Measurements from ENCODE around the gene HUNK.

HUNK gene

GRCh38 chr21:31964692-31965091 is 91.9 kb downstream of the HUNK start:
- no peak for DNase-seq

DNA sequence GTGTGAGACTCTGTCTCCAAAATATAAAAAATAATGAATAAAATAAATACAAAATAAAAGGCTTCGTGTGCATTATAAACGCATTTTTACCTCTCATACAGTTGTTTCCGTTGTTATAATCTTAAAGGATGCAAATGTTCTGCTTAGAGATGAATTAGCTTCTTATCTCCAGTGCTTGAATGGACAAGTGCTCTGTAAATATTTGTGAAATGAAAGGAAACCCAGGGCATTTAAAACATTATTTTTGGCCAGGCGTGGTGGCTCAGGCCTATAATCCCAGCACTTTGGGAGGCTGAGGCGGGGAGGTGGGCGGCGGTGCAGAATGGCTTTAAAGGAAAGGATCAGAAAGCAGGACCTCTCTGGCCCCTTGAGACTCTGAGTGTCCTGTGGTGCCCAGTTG is 94.5 kb downstream of the HUNK start:
- no peak for DNase-seq

- no peak for DNase-seq
These were observed 99.8 kb downstream of the HUNK start for GRCh38 chr21:31972622-31973021.

- DNase-seq, result no peak
These were observed 100.7 kb downstream of the HUNK start for GRCh38 chr21:31973402-31973944.

DNA sequence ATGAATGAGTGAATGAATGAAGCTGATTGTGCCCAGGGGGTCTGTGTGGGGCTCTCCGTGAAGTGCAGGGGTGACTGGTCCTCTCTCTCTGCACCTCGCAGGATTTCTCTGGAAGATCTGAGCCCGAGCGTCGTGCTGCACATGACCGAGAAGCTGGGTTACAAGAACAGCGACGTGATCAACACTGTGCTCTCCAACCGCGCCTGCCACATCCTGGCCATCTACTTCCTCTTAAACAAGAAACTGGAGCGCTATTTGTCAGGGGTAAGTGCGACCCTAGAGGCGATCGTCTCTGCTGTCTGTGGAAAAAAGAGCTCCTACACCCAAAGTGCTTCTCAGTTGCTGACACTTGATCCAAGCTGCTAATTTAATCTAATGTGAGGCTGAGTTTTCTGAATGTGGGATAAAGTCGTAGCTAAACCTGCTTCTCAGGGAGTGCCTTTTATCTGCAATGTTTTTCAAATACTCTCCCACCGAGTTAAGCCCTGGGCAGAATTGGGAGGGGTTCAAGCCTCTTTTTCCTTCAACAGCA is 101.7 kb downstream of the HUNK start:
- peak in 1 of 4 experiments; percentile 2 for DNase-seq

DNA sequence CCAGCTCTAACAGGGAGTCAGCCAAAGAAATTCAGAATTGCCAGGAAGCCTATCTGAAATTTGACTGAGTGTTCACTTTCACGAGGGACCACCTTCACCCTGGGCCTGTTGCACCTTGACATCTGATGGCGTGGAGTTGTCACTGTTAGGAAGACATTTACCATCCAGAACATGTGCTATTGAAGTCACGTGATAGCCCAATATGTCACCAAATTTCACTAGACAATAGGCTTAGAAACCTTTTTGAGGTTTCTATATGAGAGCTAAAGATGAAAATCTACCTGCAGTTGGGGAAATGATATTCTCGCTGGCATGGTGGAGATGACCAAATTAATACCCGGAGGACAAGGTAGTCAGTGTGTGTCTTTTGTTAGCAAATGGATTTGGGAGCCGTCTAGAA is 102.7 kb downstream of the HUNK start:
- DNase-seq, result no peak

DNA sequence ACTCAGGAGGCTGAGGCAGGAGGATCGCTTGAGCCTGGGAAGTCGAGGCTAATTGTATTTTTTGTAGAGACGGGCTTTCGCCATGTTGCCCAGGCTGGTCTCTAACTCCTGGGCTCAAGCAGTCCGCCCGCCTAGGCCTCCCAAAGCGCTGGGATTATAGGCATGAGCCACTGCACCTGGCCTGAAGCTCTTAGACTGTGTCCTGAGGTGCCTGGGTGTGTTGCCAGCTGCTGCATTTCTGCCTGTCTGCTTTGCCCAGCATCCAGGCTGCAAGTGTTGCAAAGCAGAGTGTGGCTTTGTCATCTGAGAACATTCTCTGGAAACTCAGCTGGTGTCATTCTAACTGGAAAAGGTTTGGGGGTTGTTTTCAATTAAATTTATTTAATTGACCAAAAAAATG is 105.0 kb downstream of the HUNK start:
- no peak for DNase-seq

DNA sequence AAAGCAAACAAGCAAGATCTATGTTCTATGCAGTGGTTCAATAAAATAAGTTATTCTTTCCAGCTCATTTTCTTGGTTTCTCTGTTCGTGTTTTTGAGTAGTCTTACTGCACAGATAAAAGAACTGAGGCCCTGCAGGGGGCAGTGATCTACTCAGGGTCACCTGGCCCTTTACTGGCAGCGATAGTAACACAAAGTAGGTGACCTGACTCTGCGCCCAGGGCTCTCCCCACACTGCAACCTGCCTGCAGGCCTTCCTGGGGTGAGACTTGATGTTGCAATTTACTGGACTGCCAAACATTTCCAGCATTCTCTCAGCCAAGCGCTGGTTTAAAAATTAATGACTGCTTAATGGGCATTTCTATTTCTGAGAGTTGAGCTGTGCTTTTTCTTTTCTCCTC is 110.3 kb downstream of the HUNK start:
- DNase-seq, result no peak

GRCh38 chr21:31983554-31983953 is 110.7 kb downstream of the HUNK start:
- no peak for DNase-seq

DNA sequence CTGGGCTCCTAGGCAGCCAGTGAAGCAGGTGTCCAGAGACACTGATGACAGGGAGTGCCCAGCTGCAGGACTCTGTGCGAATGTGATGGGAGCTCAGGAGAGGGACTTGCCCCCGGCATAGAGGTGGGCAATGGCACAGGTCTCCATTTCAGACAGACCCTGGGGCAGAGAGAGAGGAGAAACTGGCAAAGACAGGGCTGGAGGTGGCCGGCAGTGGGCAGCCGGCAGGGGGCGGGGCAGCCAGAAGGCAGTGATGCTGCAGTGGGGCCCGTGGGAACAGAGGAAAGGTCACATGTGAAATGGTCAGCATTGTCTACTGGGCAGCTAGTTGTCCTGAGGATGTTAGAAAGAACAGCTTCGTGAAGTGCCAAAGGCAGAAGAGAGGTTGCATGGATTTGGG is 112.6 kb downstream of the HUNK start:
- no peak for DNase-seq

- no peak for DNase-seq
These were observed 113.4 kb downstream of the HUNK start for GRCh38 chr21:31986035-31986856.

DNA sequence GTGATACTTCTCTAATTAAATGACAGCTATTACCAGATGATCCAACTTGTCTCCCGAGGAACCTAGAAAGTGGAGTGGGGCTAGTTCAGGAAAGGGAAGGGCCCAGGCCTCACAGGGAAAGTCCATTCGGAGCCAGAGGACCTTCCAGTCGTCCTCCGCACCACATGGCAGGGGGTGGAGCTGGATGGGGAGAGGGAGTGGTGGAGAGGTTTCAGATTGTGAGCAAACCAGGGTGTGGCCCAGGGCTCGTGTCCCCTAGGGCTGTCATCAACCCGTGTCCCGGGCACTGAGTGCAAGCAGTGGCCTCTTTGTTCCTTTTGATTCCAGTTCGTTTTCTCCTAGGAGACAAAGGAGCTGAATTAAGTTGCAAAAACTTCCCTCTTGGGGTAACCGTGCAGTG is 114.9 kb downstream of the HUNK start:
- DNase-seq, result no peak

- no peak for DNase-seq
These were observed 115.9 kb downstream of the HUNK start for GRCh38 chr21:31988492-31989290.

DNA sequence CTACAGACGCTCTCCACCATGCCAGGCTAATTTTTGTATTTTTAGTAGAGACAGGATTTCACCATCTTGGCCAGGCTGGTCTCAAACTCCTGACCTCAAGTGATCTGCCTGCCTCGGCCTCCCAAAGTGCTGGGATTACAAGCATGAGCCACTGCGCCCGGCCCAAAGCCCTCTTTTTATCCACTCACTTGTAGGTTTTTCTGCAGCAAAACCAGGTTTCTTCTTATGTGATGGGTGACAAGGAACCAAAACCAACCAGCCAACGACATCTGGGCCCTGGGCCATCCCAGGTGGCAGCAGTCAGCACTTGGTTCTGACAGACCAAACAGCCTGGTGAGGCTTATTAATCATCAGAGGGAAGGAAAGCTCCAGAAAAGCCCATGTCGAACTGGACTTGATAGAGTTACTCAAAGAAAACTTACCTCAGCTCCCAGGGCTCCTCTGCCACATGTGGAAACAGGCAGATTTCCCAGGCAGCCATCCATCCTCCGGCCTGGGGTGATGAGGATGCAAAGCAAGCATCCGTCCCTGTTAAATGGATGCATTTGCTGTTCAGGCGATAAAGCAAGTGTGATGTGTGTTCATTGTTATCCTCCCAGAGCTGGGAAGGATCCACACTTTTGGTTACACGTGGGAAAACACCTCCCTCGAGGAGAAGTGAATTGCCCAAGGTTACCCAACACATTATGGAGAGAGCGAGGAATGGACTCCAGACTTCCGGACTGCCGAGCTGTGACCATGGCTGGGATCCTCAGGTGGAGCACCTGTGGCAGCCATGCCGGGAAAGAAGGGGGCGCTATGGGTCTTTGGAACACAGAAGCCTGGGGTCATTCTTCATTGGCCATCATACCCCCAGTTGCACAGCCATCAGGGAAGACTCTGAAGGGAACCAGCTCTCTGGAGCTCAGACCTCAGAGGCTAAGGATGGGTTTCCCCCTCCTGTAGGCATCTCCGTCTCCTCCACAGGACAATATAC is 118.8 kb downstream of the HUNK start:
- DNase-seq, result no peak

DNA sequence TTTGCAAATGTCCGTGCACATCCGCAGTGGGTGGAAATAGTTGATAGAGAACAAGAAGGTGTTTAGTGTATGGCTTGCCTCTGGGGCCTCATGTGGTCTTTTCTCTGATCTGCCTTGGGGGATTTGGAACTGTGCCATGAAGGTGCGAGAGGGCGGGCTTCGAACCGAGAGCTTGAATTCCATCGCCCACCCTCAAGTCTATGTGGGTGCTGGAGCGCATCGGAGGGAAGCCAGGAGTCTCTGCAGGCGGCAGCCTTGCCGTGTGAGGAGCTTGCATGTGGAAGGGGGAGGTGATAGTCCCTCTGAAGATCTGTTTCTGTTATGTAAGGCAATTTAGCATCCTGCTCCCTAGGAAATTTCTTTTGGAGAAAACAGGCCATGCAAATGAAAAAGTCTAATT is 119.6 kb downstream of the HUNK start:
- no peak for DNase-seq

- DNase-seq, result no peak
These were observed 121.3 kb downstream of the HUNK start for GRCh38 chr21:31993826-31994825.

GRCh38 chr21:31997191-31997590 is 124.4 kb downstream of the HUNK start:
- no peak for DNase-seq

- DNase-seq, result no peak
These were observed 127.1 kb downstream of the HUNK start for GRCh38 chr21:31999810-32000468.

- DNase-seq, result no peak
These were observed 128.6 kb downstream of the HUNK start for GRCh38 chr21:32001390-32001789.

GRCh38 chr21:32003411-32003810 is 130.6 kb downstream of the HUNK start:
- no peak for DNase-seq

All from suppressor macrophage (primary cell).